ENCODE data around the gene CDH18. TPM values are rescaled to one million over a fixed set of nuclear protein-coding genes. Genes with fewer than 3 reads are reported as not detected.

CDH18 gene
- total RNA-seq, 1 experiment from 2014 or later, result 0.15 TPM

- no peak for DNase-seq
- Histone ChIP-seq H2AFZ (ENCODE audit: low read length) (no peak overlapping the region), H3K4me2 (ENCODE audit: low read length) (no peak overlapping the region), H3K4me1 (ENCODE audit: insufficient read depth, low read length) (peaks cover 6% of the 10 kb centered on the region; the same call in 1 of the 2 replicates), H3K36me3 (ENCODE audit: low read depth, low read length) (no peaks in the 10 kb centered on the region), H3F3A (ENCODE audit: low read length, unreplicated experiment) (no peaks in the 10 kb centered on the region), H3K27ac (ENCODE audit: low read length) (no peak overlapping the region), H4K20me1 (ENCODE audit: low read length) (no peaks in the 10 kb centered on the region), H3K9me3 (ENCODE audit: low read length) (no peaks in the 10 kb centered on the region), H3K4me3 (ENCODE audit: low read length) (no peak overlapping the region), H3K9me2 (replicated peaks; ENCODE audit: low read length) (no peaks in the 10 kb centered on the region), H3K9ac (ENCODE audit: low read length) (no peak overlapping the region), H3K79me2 (ENCODE audit: low read length) (no peaks in the 10 kb centered on the region), H3K27me3 (ENCODE audit: low read length) (no peaks in the 10 kb centered on the region)
- ATAC-seq, result no peak
- CTCF ChIA-PET, result no interaction called here
- BruUV-seq (replicated peaks), result no TSS peak
- POLR2A ChIA-PET (ENCODE audit: unreplicated experiment), result no interaction called here
- intact Hi-C loops (cut with micrococcal nuclease), result no loop called here
- TF ChIP-seq EZH2 (IDR thresholded peaks at IDR 0.05; ENCODE audit: low read length, unreplicated experiment), result no peak
- no peak for TF ChIP-seq CTCF (conservative IDR thresholded peaks at IDR 0.05; ENCODE audit: low read depth, low read length)
- no peak for TF ChIP-seq EZH2phosphoT487 (IDR thresholded peaks at IDR 0.05; ENCODE audit: borderline replicate concordance, low read length)
These were observed 102.8 kb downstream of the CDH18 start for GRCh38 chr5:19885040-19885824.

- Histone ChIP-seq H3F3A (ENCODE audit: low read length, unreplicated experiment) (no peaks in the 10 kb centered on the region), H3K27ac (ENCODE audit: low read length) (no peak overlapping the region), H3K79me2 (ENCODE audit: low read length) (no peaks in the 10 kb centered on the region), H4K20me1 (ENCODE audit: low read length) (no peaks in the 10 kb centered on the region), H3K9me3 (ENCODE audit: low read length) (no peaks in the 10 kb centered on the region), H3K9me2 (replicated peaks; ENCODE audit: low read length) (no peaks in the 10 kb centered on the region), H3K4me1 (ENCODE audit: insufficient read depth, low read length) (peaks cover 6% of the 10 kb centered on the region; the same call in 1 of the 2 replicates), H3K27me3 (ENCODE audit: low read length) (no peaks in the 10 kb centered on the region), H3K4me3 (ENCODE audit: low read length) (no peak overlapping the region), H3K36me3 (ENCODE audit: low read depth, low read length) (no peaks in the 10 kb centered on the region), H3K4me2 (ENCODE audit: low read length) (no peak overlapping the region), H3K9ac (ENCODE audit: low read length) (no peak overlapping the region), H2AFZ (ENCODE audit: low read length) (no peak overlapping the region)
- no peak for ATAC-seq
- DNase-seq, result peak; percentile 20
- ChIA-PET POLR2A (ENCODE audit: unreplicated experiment) (no interaction called here), CTCF (no interaction called here)
- intact Hi-C loops (cut with micrococcal nuclease), result no loop called here
- BruUV-seq (replicated peaks), result no TSS peak
- no peak for TF ChIP-seq EZH2 (IDR thresholded peaks at IDR 0.05; ENCODE audit: low read length, unreplicated experiment)
These were observed 107.1 kb downstream of the CDH18 start for GRCh38 chr5:19880859-19881436.

DNA sequence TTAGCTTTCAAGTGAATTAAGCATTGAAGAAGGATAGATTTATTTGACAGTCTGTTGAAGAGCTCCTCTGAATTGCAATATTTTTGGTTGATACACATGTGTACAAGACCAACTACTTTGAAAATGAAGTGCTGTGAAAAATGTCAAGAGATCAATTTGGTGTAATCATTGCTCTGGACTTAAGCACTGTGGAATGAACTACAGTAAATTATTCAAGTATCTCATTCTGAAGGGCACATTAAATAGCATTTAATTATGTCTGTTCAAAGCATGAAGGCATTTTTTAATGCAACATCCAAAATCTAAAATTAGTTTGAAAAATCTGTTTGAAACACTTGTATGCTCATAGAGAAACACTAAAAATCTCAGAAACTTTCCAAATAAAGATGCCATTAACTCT is 107.5 kb downstream of the CDH18 start:
- H3K9ac ChIP-seq (ENCODE audit: low read length), result no peak overlapping the region
- H3K9me3 ChIP-seq (ENCODE audit: low read length), result no peaks in the 10 kb centered on the region
- no peaks in the 10 kb centered on the region for H3K9me2 ChIP-seq (replicated peaks; ENCODE audit: low read length)
- H3K27ac ChIP-seq (ENCODE audit: low read length), result no peak overlapping the region
- H3K4me3 ChIP-seq (ENCODE audit: low read length), result no peak overlapping the region
- no peaks in the 10 kb centered on the region for H3K79me2 ChIP-seq (ENCODE audit: low read length)
- BruUV-seq (replicated peaks), result no TSS peak
- H4K20me1 ChIP-seq (ENCODE audit: low read length), result no peaks in the 10 kb centered on the region
- H2AFZ ChIP-seq (ENCODE audit: low read length), result no peak overlapping the region
- intact Hi-C loops (cut with micrococcal nuclease), result no loop called here
- no peak for ATAC-seq
- CTCF ChIA-PET, result no interaction called here
- H3F3A ChIP-seq (ENCODE audit: low read length, unreplicated experiment), result no peaks in the 10 kb centered on the region
- no peak for DNase-seq
- H3K36me3 ChIP-seq (ENCODE audit: low read depth, low read length), result no peaks in the 10 kb centered on the region
- no peaks in the 10 kb centered on the region for H3K27me3 ChIP-seq (ENCODE audit: low read length)
- no peak for TF ChIP-seq EZH2 (IDR thresholded peaks at IDR 0.05; ENCODE audit: low read length, unreplicated experiment)
- TF ChIP-seq CTCF (conservative IDR thresholded peaks at IDR 0.05; ENCODE audit: low read depth, low read length), result no peak
- TF ChIP-seq EZH2phosphoT487 (IDR thresholded peaks at IDR 0.05; ENCODE audit: borderline replicate concordance, low read length), result no peak
- H3K4me2 ChIP-seq (ENCODE audit: low read length), result no peak overlapping the region
- H3K4me1 ChIP-seq (ENCODE audit: insufficient read depth, low read length), result peaks cover 6% of the 10 kb centered on the region; the same call in 1 of the 2 replicates
- POLR2A ChIA-PET (ENCODE audit: unreplicated experiment), result no interaction called here
